Activated naive CD8-positive, alpha-beta T cell treated with anti-CD3 and anti-CD28 coated beads, Interleukin-2, amount 50 U/mL, for 24 hours (primary cell): Measurements from ENCODE around the gene TTC34.

Experiments
- ATAC-seq: fragments of 150-1000 bp; cut with Tn5 transposase; one replicate; pipeline ENCODE4 v1.10.0; 2021
- DNase-seq: peaks from one replicate; pipeline ENCODE4 v3.0.0; 2021
- H3K27ac Mint-ChIP-seq: one replicate; pipeline ENCODE4 v1.8.0; 2021; ENCODE audit warnings: mild to moderate bottlenecking, mixed read lengths
- H3K27me3 Mint-ChIP-seq: one replicate; pipeline ENCODE4 v1.8.0; 2021; ENCODE audit warnings: mixed read lengths
- H3K36me3 Mint-ChIP-seq: one replicate; pipeline ENCODE4 v1.8.0; 2021; ENCODE audit warnings: low read depth, mixed read lengths
- H3K4me1 Mint-ChIP-seq: one replicate; pipeline ENCODE4 v1.8.0; 2021; ENCODE audit warnings: mixed read lengths
- H3K4me3 Mint-ChIP-seq: one replicate; pipeline ENCODE4 v1.8.0; 2021; ENCODE audit warnings: mild to moderate bottlenecking, moderate library complexity, mixed read lengths
- H3K9me3 Mint-ChIP-seq: one replicate; pipeline ENCODE4 v1.8.0; 2021; ENCODE audit warnings: mixed read lengths

The TTC34 gene, protein sequence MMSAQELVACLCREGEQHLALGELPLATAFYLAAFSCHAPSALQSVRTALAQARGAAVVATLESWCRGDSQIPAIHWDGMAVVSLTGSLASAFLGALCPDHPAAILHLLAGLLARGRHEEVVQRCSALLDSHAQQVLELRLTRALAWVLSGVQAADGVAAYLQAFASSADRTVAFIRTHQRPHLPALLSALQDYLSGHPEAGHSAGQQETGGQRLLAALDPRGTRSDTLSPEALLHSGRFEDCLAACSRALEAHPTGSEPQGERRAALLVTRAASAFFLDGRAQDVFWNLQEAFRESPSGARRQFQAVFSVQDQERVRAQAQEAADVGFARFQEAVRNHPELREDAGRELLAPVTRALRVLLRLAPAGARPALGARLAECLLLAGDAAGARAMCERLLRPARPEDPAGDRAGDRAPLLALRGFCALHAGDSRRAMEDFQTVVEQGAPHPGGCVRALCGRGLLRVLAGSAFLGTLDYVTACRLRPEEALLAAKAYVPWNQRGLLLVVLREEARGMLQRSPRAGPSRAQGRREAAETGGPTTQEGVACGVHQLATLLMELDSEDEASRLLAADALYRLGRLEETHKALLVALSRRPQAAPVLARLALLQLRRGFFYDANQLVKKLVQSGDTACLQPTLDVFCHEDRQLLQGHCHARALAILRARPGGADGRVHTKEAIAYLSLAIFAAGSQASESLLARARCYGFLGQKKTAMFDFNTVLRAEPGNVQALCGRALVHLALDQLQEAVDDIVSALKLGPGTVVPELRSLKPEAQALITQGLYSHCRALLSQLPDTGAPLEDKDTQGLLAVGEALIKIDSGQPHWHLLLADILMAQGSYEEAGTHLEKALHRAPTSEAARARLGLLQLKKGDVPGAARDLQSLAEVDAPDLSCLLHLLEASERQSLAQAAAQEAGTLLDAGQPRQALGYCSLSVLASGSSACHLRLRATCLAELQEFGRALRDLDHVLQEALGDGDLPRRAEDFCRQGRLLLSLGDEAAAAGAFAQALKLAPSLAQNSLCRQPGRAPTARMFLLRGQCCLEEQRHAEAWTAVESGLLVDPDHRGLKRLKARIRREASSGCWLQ

DNA sequence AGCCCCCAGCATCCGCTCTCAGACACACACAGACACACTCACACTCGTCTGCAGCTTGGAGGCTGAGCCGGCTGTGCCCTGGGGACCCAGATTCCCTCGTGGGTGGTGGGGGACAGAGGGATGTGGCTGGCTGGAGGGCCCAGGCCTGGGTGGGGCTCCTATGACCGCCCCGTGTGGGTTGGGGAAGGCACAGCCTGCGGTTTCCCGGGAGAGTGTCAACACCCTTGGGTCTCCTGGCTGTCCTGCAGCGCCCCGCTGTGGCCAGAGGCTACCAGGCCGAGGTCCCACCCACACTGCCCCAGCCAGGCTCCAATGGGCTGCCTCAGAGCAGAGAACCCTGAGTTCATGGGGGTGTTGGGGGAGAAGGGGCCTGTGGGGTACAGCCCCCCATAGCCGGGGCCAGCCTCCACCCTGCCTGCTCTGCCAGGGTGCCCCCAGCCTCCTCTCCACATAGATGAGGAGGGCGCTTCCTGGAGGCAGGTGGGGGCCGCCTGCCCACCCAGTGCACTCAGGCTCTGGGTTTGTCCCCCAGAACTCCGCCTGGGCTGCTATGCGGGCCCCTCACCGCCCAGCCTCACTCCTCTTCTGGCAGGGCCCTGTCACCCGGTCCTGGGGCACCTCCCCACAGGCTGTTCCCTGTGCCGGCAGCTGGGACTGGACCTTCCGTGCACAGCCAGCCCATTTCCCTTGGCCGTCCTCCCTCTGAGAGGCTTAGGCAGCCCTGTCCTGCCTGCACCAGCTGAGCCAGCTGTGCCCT lies at the start of gene TTC34:
Gene TTC34, minus strand, starts transcription at position 159 of the 757 bp plus-strand sequence. CDS start 866 bp downstream, outside the sequence.
- peak; percentile 60 for DNase-seq
- Mint-ChIP-seq H3K27ac (no peak within 1 kb of the TSS), H3K4me3 (no peak within 1 kb of the TSS), H3K36me3 (no peaks in the 10 kb centered on the region), H3K4me1 (peaks cover 2% of the 10 kb centered on the region), H3K27me3 (no peaks in the 10 kb centered on the region), H3K9me3 (no peaks in the 10 kb centered on the region)
- ATAC-seq, result peak; percentile 53

DNA sequence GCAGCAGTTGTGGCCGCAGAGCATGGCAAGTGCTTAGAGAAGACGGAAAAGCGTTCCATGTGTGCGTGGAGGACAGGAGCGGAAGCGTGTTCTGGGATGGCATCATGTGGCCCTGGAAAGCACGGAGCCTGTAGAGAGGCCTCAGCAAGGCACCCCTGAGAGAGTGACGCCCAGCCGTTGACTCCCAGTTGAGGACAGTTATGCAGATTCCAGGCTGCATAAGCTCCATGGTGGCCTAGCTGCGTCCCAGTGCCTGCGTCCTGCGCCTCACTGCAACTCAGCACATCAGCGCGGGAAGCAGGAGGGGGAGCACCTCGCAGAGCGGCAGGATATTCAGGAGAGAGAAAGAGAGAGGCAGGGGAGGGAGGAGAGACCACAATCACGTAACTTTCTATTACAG lies 49.0 kb upstream of the TTC34 start:
- Mint-ChIP-seq H3K27ac (no peak overlapping the region), H3K9me3 (no peaks in the 10 kb centered on the region), H3K27me3 (peaks cover 3% of the 10 kb centered on the region), H3K4me3 (no peak overlapping the region), H3K4me1 (no peaks in the 10 kb centered on the region), H3K36me3 (no peaks in the 10 kb centered on the region)
- ATAC-seq (no peak), DNase-seq (no peak)

DNA sequence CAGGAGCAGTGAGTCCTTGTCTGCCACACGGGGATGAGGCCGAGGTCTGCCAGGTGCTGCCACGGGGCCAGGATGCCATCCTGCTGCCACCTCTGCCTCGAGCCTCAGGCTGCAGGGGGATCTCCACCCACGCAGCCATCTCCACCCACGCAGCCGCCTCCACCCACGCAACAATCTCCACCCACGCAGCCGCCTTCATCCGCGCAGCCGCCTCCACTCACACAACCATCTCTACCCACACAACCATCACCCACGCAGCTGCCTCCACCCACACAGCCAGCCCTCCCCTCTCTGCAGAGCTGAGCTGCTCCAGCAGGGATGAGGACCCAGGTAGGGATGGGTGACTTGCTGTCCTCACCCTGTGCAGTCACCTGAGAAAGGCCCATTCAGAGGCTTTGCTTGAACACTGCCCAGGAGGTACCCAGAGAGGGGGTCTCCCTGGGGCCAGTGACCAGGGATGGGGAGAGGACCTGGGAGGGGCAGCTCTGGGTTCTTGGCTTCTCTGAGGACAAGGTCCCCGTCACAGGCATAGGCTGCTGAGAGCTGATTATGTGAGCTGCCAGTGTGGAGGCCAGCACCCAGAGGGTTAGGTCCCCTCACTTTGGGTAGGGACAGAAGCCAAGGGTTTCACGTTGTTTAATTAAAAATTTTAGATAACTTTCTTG lies 46.6 kb upstream of the TTC34 start:
- Mint-ChIP-seq H3K9me3 (no peaks in the 10 kb centered on the region), H3K27me3 (peaks cover 6% of the 10 kb centered on the region), H3K27ac (no peak overlapping the region), H3K36me3 (no peaks in the 10 kb centered on the region), H3K4me3 (no peak overlapping the region), H3K4me1 (no peaks in the 10 kb centered on the region)
- no peak for ATAC-seq
- no peak for DNase-seq

DNA sequence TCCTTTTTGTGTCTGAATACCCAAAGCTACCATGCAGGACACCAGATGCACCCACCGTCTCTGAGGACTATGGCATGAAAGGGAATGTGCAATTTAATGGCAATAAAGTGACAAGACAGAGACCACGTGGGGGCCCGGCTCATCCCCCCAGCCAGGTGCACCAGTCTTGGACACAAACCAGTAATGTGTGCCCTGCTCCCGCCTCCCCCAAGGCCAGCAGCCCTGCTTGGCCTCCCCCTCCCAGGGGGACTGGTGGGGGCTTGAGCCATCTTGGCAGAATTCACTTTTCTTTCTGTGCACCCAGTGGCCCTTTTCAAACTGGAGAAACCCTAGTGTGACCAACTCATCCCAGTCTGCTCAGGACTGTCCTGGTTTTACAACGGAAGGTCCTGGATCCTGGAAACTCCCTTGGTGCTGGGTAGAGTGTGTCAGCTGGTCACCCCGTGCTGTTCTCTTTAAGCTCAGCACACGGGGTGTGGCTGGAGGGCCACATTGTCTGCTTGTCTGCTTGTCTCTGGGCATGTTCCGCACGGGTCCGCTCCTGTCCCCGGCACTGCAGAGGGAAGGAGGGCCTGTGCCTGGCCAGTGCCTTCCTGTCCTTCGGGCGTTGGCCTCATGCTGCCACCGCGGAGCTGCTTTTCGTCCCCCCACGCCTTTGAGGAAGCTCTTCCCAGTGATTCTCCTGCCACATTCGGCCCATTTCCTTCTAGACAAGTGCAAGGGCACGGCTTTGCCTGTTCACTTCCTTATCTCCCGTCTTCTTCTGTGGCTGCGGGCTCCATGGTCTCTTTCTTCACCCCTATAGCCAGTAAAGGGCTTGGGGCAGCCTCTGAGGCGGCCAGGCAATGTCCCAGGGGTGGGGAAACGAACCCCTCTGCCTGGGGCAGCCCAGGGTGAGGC lies 45.8 kb upstream of the TTC34 start:
- H3K36me3 Mint-ChIP-seq, result no peaks in the 10 kb centered on the region
- H3K27ac Mint-ChIP-seq, result no peak overlapping the region
- DNase-seq (no peak), ATAC-seq (no peak)
- no peaks in the 10 kb centered on the region for H3K4me1 Mint-ChIP-seq
- no peaks in the 10 kb centered on the region for H3K9me3 Mint-ChIP-seq
- H3K4me3 Mint-ChIP-seq, result no peak overlapping the region
- peaks cover 6% of the 10 kb centered on the region for H3K27me3 Mint-ChIP-seq

DNA sequence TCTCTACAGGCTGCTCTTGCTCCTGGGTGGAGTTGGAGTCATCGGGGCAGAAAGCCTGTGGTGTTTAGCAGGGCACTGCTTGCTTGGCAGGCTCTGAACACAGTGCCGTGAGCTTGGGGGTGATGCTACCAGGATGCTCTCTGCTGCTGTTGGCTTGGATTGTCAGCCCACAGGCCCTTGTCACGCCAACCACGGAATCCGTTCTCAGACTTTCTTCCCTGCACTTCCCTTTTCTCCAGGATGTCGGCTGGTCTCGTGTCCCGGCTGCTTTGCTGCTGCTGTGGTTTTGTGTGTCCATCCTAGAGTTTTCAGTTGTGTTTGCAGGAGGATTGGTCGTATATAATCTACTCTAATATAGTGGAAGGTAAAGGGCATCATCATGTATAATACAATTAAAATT lies 44.4 kb upstream of the TTC34 start:
- Mint-ChIP-seq H3K36me3 (no peaks in the 10 kb centered on the region), H3K4me1 (peaks cover 5% of the 10 kb centered on the region), H3K27ac (no peak overlapping the region), H3K9me3 (no peaks in the 10 kb centered on the region), H3K4me3 (no peak overlapping the region), H3K27me3 (peaks cover 6% of the 10 kb centered on the region)
- DNase-seq, result no peak
- ATAC-seq, result no peak

DNA sequence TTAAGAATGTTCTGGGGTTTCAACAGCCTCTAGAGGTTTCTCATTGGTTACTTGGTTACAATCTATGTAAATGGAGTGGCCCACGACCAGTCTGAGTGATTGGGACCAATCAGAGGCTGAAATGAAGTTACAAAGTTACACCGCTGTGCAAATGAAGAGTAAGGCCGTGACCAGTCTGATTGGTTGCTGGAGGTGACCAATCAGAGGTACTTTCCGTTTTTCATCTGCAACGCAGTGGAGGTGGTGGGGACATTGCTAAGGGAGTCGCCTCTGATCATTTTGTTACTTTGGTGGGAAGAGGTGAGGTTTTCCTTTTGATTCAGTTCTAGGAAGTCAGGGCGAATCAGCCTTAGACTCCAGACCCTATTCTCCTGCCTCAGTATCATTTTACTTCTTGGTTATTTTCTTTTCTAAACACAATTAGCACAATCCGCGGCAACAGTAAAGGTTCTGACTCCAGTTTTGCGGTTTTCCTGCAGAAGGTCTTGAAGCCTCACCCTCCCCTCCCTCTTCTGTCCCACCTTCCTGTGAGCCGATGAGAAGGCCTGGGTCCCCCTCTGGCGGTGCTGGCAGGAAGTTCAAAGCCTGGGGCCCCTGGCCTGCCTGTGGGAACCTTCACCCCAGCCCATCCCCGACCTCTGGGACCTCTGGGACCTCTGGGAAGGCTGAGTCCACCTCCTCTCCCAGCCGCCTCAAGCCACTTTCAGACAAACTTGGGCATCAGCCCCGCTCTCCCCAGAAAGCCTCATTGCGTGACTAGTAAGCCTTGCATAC lies 38.7 kb upstream of the TTC34 start:
- Mint-ChIP-seq H3K4me3 (peak overlapping the region; percentile 63), H3K4me1 (peaks cover 20% of the 10 kb centered on the region), H3K36me3 (no peaks in the 10 kb centered on the region), H3K9me3 (no peaks in the 10 kb centered on the region), H3K27me3 (peaks cover under 1% of the 10 kb centered on the region), H3K27ac (peak overlapping the region; percentile 49)
- ATAC-seq (peak; percentile 85), DNase-seq (peak; percentile 65)

DNA sequence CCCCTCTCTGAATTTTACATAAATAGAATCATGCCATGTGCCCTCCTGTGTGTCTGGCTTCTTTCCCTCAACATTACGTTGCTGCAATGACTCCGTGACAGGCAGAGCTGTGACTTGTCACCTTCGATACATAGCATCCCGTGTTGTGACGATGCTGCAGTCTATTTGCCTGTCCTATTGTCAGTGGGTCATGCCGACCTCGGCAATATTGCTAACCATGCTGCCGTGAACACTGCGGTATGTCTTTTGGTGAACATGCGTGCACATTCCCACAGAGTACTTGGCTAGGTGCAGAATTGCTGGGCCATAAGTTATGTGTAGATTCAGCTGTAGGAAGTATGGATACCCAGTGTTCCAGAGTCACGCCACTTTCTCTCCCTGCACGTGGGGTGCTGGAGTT lies 36.3 kb upstream of the TTC34 start:
- H3K27me3 Mint-ChIP-seq, result no peaks in the 10 kb centered on the region
- no peak overlapping the region for H3K27ac Mint-ChIP-seq

DNA sequence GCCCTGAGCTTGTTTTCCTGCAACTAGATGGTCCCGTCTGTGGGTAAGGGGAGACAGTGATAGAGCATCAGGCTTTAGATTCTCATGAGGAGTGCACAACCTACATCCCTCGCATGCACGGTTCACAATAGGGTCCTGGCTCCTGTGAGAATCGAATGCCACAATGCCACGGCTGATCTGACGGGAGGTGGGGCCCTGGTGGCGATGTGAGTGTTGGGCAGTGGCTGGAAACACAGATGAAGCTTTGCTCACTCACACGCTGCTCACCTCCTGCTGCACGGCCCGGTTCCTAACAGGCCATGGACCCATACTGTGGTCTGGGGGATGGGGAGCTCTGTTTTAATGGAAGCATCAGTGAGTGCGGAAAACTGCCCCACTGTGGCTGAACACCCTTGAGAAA lies 35.8 kb upstream of the TTC34 start:
- DNase-seq (no peak), ATAC-seq (no peak)
- Mint-ChIP-seq H3K36me3 (no peaks in the 10 kb centered on the region), H3K4me1 (peaks cover 20% of the 10 kb centered on the region), H3K27me3 (no peaks in the 10 kb centered on the region), H3K9me3 (no peaks in the 10 kb centered on the region), H3K4me3 (no peak overlapping the region), H3K27ac (no peak overlapping the region)

More for the DNA sequence above, 36.3 kb upstream of the TTC34 start:
- DNase-seq (no peak), ATAC-seq (no peak)
- H3K4me3 Mint-ChIP-seq, result no peak overlapping the region
- H3K9me3 Mint-ChIP-seq, result no peaks in the 10 kb centered on the region
- H3K36me3 Mint-ChIP-seq, result no peaks in the 10 kb centered on the region
- H3K4me1 Mint-ChIP-seq, result peaks cover 20% of the 10 kb centered on the region

DNA sequence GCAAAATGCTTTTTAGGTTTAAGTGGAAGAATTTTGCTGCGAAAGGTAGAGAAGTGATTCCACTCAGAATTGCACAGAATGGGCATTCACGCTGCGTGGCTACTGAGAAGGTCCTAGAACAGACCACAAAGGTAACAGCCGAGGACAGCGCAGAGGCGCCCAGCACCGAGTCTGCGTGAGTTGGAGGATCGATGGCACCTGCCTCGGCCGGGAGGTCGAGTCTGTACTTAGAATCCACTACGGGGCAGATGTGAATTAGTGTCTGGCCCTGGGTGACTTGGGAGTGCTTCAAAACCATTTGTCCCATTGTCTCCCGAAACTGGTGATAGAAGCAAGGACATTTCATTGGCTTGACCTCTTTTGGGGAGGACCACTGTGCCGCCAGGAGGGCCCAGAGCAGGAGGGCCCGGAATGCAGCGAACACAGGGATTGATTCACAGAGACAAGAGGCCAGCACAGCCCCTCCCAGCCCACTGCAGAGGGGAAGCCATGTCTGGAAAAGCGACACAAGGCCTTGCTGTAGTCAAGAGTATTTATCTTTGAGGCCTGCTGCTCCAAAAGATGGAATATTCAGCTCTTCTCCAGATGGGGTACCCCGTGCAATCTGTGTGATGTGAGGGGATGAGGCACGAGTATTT lies 35.0 kb upstream of the TTC34 start:
- Mint-ChIP-seq H3K36me3 (no peaks in the 10 kb centered on the region), H3K27ac (no peak overlapping the region)

DNA sequence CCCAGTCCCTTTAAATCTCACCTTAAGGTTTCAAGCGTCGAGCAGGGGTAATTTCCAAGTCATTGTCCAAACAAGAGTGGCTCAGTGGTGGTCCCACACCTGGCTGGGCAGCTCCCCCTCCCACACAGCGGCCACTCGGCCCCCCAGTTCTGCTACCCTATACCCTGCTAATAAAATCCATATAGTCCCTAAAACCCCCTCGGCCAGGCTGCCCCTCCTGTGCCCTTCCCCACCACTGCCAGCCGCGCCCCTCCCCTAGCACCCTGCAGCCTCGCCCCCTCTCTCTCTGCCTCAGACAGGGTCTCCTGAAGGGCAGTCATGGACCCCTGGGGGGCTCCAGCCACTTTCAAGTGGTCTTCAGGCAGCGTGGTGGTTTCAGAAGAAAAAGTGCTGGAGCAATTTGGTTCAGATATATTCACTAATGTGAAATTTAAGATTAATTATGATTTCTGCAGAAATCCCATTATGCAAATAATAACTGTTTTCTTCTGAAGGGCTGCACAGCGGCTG lies 34.2 kb upstream of the TTC34 start:
- Mint-ChIP-seq H3K4me1 (peaks cover 13% of the 10 kb centered on the region), H3K36me3 (no peaks in the 10 kb centered on the region), H3K27ac (no peak overlapping the region), H3K4me3 (no peak overlapping the region), H3K27me3 (no peaks in the 10 kb centered on the region), H3K9me3 (no peaks in the 10 kb centered on the region)
- ATAC-seq, result no peak
- DNase-seq, result no peak

More for the DNA sequence above, 35.0 kb upstream of the TTC34 start:
- peaks cover 20% of the 10 kb centered on the region for H3K4me1 Mint-ChIP-seq
- no peaks in the 10 kb centered on the region for H3K9me3 Mint-ChIP-seq
- H3K4me3 Mint-ChIP-seq, result no peak overlapping the region
- no peak for DNase-seq
- ATAC-seq, result no peak
- no peaks in the 10 kb centered on the region for H3K27me3 Mint-ChIP-seq

DNA sequence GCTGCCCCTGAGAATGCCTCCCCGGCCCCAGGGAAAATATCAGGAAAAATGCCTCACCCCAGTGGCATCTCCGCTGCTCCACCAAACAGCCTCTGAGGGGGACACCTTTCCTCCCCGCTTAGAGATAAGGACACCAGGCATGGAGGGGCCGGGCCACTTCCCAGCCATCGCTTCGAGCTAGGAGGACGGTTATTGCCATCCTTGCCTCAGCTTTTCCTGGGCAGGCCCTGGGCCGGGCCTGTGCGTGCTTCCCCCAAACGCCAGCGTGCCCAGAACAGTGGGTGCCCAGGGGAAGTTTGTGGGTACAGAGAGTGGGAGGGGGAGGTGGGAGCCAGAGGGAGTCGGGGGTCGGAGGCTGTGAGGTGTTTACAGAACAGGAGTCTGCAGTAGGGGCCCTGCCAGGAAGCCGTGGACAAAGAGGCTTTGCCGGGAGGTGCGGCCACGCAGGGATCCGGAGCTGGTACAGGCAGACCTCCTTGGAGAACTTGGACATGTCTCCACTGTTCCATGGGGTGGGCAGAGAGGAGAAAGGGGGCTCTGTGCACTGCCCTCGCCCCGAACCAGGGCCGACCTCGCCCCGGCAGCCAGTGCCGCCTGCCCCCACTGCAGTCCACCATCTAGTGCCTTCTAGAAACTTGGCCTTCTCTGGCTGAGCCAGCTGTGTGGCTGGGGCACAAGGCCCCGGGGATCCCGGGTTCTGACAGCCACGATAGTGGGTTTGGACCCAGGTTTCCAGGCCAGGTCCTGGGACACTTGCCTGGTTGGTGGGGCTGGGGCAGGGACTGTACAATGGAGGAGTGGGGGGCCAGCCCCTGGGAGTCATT lies 33.5 kb upstream of the TTC34 start:
- DNase-seq (no peak), ATAC-seq (no peak)
- H3K4me1 Mint-ChIP-seq, result peaks cover 6% of the 10 kb centered on the region
- H3K9me3 Mint-ChIP-seq, result no peaks in the 10 kb centered on the region
- no peaks in the 10 kb centered on the region for H3K36me3 Mint-ChIP-seq
- no peak overlapping the region for H3K4me3 Mint-ChIP-seq
- H3K27ac Mint-ChIP-seq, result no peak overlapping the region
- H3K27me3 Mint-ChIP-seq, result no peaks in the 10 kb centered on the region
